Stimulated activated CD8-positive, alpha-beta memory T cell treated with anti-CD3 and anti-CD28 coated beads, Interleukin-4, amount 100 ng/mL, for 48 hours (primary cell): ENCODE measurements around the gene RAB1B.

Experiments
- DNase-seq: peaks from one replicate; pipeline ENCODE4 v3.0.0-alpha.2; 2020

Gene RAB1B

DNA sequence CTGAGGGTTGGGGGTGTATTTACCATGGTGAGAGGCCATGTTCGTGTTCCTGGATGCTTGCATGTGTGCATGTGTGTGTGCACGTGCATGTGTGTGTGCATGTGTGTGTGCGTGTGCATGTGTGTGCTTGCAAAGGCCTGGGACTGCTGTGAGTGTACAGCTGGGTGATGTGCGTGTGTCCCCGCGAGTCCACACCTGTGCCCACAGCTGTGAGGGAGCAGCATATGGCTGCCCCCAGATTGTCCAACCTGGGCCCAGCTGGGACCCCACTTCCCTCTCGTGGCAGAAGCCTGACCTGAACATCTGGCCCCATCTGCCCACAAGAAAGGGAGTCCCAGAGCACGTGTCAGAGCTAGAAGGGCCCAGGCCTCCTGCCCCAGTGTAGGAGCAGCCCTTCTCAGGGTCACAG is 56.8 kb downstream of the RAB1B start:
- DNase-seq = no peak

DNA sequence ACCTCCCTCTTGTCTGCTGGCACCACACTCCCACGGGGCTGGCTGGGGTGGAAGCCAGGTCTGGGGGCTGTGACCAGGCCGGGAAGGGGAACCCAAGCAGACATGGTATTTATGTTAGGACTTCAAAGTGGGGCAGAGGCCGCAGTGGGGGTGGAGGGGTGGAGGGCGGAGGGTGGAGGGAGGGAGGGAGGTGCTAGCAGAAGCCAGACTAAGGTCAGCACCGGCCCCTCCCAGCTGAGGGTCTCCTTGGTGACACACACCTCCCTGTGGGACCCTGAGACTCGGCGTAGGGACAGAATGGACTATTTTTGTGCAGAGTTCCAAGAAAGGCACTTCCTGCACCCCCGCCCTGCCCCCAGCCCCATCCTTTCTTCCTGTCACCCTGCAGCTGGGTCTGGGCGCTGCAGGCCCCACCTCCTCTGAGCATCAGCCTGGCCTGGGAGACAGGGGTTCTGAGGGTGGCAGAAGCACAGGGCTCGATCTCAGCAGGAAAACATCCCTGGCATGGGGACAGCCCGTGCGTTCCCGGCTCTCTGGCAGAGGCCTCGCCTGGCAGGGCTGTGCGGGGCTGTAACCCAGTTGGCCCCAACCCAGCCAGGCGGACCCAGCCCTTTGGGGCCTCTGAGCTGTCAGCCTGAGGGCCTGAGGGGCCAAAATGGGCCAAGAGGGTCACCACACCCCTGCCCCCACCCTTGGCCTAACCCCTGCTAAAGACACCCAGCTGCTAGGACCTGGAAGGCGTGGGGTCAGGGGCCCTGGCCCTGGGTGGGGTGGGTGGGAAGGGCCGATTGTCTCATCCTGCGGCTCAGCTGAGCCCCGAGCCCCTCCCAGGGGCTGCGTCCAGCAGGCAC is 58.0 kb downstream of the RAB1B start:
- DNase-seq = no peak
